Ascending aorta (tissue), 2 donors: ENCODE measurements around the gene FGF12. TPM values are rescaled to one million over a fixed set of nuclear protein-coding genes. Genes with fewer than 3 reads are reported as not detected.
"Not testable (repeated sequence)": the region's sequence is repeated elsewhere in the genome, so short reads cannot be mapped to it uniquely, and the experiment has no call there.

Source experiments
- DNase-seq, 2 donors: peaks; one replicate each; pipeline ENCODE4 v3.0.0-alpha.2; 2019; ENCODE audit warnings: low spot score in 2 of 2
- H3K27ac ChIP-seq, 2 donors: fragments of 200-600 bp; sonication (generic); one replicate each; pipeline ENCODE4 v1.5.1; 2016 to 2017; ENCODE audit warnings: mild to moderate bottlenecking in 1 of 2
- H3K27me3 ChIP-seq: fragments of 200-600 bp; sonication (generic); one replicate; pipeline ENCODE4 v1.5.1; 2017
- H3K36me3 ChIP-seq, 2 donors: fragments of 200-600 bp; sonication (generic); one replicate each; pipeline ENCODE4 v1.5.1; 2016
- H3K4me1 ChIP-seq, 2 donors: fragments of 200-600 bp; sonication (generic); one replicate each; pipeline ENCODE4 v1.5.1; 2016 to 2017; ENCODE audit warnings: mild to moderate bottlenecking in 1 of 2
- H3K4me3 ChIP-seq, 2 donors: fragments of 200-600 bp; sonication (generic); one replicate each; pipeline ENCODE4 v1.5.1; 2016 to 2017; ENCODE audit warnings: mild to moderate bottlenecking in 1 of 2
- H3K9me3 ChIP-seq, 2 donors: fragments of 200-600 bp; sonication (generic); one replicate each; pipeline ENCODE4 v1.5.1; 2016
- CTCF ChIP-seq, 3 experiments: fragments of 200-600 bp in 2 of 3; fragments of 450-650 bp in 1 of 3; sonication (generic) in 2 of 3; IDR thresholded peaks; one replicate each; pipeline ENCODE4 v1.5.1; 2016 to 2019; ENCODE audit warnings: antibody characterized with exemption in 3 of 3, mild to moderate bottlenecking in 1 of 3, moderate library complexity in 1 of 3
- intact Hi-C: fragments of 100-400 bp; cut with DNase I; formaldehyde crosslinking; loops from one replicate; pipeline ENCODE4 v1.15.1; 2023
- total RNA-seq: library from RNA; depleted of rRNA; stranded (reverse); fragments of >200 nt; gene quantifications from one replicate; pipeline ENCODE4 v1.1.0, GENCODE V29; 2016

Gene FGF12
- total RNA-seq, 1 donor from 2014 or later: 0.43 TPM

DNA sequence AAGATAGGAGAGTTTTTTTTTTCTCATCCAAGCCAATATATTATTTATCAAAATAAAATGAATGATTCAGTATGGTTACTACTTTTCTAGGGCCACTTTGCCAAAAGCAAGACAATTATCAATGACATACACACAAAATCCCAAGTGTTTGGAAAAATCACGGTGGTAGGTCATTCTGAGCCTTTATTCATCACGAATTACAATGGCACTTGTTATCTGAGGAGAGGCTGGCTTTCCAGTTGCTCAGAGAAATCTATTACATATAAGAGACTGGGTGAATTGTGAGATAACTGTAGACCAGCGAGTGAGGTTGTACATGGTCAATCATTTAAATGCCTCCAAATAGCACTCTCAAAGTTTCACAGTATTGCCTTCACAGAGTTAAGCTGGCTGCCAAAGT is 20.4 kb upstream of the FGF12 start:
- Histone ChIP-seq H3K4me1 (no peaks in the 10 kb centered on the region), H3K4me3 (no peak overlapping the region), H3K27me3 (no peaks in the 10 kb centered on the region), H3K36me3 (no peaks in the 10 kb centered on the region), H3K9me3 (no peaks in the 10 kb centered on the region), H3K27ac (no peak overlapping the region)
- no peak for DNase-seq
- no peak for TF ChIP-seq CTCF (IDR thresholded peaks at IDR 0.05)
- intact Hi-C loops: no loop called here

- Histone ChIP-seq H3K9me3 (no peaks in the 10 kb centered on the region), H3K36me3 (no peaks in the 10 kb centered on the region), H3K27ac (no peak overlapping the region), H3K4me1 (no peaks in the 10 kb centered on the region), H3K4me3 (no peak overlapping the region), H3K27me3 (no peaks in the 10 kb centered on the region)
- intact Hi-C loops: no loop called here
- DNase-seq: no peak
- TF ChIP-seq CTCF (IDR thresholded peaks at IDR 0.05): no peak
Measured at GRCh38 chr3:192747145-192747544, 19.8 kb upstream of the FGF12 start.

DNA sequence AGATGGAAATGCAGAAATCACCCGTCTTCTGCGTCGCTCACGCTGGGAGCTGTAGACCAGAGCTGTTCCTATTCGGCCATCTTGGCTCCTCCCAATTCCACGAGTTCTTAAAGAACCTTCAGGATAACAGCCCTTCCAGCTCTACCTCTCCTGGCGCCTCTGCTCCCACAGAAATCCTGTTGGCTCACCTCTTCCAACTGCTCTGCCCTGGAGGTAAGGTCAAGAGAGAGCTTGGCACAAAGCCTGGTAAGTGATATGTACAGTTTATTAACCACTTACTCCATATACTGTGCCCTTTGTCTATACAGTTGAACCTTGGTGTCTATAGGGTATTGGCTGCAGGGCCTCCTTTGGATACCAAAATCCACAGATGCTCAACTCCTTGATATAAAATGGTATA is 17.8 kb upstream of the FGF12 start:
- Histone ChIP-seq H3K4me1 (no peaks in the 10 kb centered on the region), H3K27ac (no peak overlapping the region), H3K27me3 (no peaks in the 10 kb centered on the region), H3K36me3 (no peaks in the 10 kb centered on the region), H3K9me3 (no peaks in the 10 kb centered on the region), H3K4me3 (no peak overlapping the region)
- TF ChIP-seq CTCF (IDR thresholded peaks at IDR 0.05): no peak
- no peak for DNase-seq
- intact Hi-C loops: no loop called here

DNA sequence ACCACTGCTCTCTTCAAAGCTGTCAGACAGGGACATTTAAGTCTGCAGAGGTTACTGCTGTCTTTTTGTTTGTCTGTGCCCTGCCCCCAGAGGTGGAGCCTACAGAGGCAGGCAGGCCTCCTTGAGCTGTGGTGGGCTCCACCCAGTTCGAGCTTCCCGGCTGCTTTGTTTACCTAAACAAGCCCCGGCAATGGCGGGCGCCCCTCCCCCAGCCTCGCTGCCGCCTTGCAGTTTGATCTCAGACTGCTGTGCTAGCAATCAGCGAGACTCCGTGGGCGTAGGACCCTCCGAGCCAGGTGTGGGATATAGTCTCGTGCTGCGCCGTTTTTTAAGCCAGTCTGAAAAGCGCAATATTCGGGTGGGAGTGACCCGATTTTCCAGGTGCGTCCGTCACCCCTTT is 17.3 kb upstream of the FGF12 start:
- H3K4me1 ChIP-seq, H3K27ac ChIP-seq, H3K4me3 ChIP-seq, DNase-seq, intact Hi-C loops, H3K27me3 ChIP-seq, H3K36me3 ChIP-seq, H3K9me3 ChIP-seq: not testable (repeated sequence)

- Histone ChIP-seq H3K36me3 (no peaks in the 10 kb centered on the region), H3K4me3 (no peak overlapping the region), H3K4me1 (no peaks in the 10 kb centered on the region), H3K27ac (no peak overlapping the region), H3K27me3 (no peaks in the 10 kb centered on the region), H3K9me3 (no peaks in the 10 kb centered on the region)
- intact Hi-C loops: no loop called here
- no peak for TF ChIP-seq CTCF (IDR thresholded peaks at IDR 0.05)
- DNase-seq: no peak
Measured at GRCh38 chr3:192737506-192737905, 10.2 kb upstream of the FGF12 start.

DNA sequence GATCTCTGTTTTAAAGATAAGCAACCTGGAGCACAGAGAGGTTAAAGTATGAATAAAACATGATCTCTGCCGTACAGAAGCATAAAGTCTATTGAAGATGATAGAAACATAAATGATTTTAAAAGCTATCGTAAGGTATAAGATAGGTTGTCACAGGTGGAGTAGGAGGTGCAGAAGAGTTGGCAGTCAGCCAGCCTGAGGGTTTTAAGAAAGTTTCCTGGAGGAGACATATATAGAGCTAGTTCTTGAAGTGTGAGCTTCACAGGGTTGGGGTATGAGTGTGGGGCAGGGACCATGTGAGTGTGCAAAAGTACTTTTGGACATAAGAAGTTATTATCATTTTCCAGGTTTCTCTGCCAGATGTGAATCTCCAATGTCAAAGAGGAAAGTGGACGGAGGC is 3.9 kb upstream of the FGF12 start:
- no peak for DNase-seq
- no peak overlapping the region for H3K4me3 ChIP-seq
- intact Hi-C loops: no loop called here
- H3K9me3 ChIP-seq: no peaks in the 10 kb centered on the region
- TF ChIP-seq CTCF (IDR thresholded peaks at IDR 0.05): no peak
- no peaks in the 10 kb centered on the region for H3K36me3 ChIP-seq
- no peak overlapping the region for H3K27ac ChIP-seq
- H3K4me1 ChIP-seq: no peaks in the 10 kb centered on the region
- no peaks in the 10 kb centered on the region for H3K27me3 ChIP-seq
